ENCODE data around the gene PTK6.

The PTK6 gene

GRCh38 chr20:63493563-63494020, 43.6 kb downstream of the PTK6 start:
- no peaks in the 10 kb centered on the region for H3K9me3 ChIP-seq (ENCODE audit: low read depth, low read length)
- H3K9ac ChIP-seq (ENCODE audit: insufficient read length): no peak overlapping the region
- DNase-seq (ENCODE audit: low read depth, low spot score): no peak

GRCh38 chr20:63492982-63493381, 44.2 kb downstream of the PTK6 start:
- H3K27ac ChIP-seq: no peak overlapping the region
- H3K9me3 ChIP-seq (ENCODE audit: low read depth, low read length): no peaks in the 10 kb centered on the region
- DNase-seq (ENCODE audit: low read depth, low spot score): no peak
- H3K4me3 ChIP-seq: no peak overlapping the region
- TF ChIP-seq POLR2AphosphoS5 (IDR thresholded peaks at IDR 0.05; ENCODE audit: borderline replicate concordance, low read depth, low read length): no peak
- TF ChIP-seq EZH2 (IDR thresholded peaks at IDR 0.05): no peak
- TF ChIP-seq FOXP2 (optimal IDR thresholded peaks at IDR 0.05; ENCODE audit: control extremely low read depth, extremely low read length, insufficient read depth): no peak
- no peaks in the 10 kb centered on the region for H3K36me3 ChIP-seq (ENCODE audit: insufficient read depth, low read length)
- no peak overlapping the region for H3K9ac ChIP-seq (ENCODE audit: insufficient read length)

More at GRCh38 chr20:63493563-63494020, 43.6 kb downstream of the PTK6 start:
- Histone ChIP-seq H3K4me3 (no peak overlapping the region), H3K27ac (no peak overlapping the region), H3K36me3 (ENCODE audit: insufficient read depth, low read length) (no peaks in the 10 kb centered on the region)
- TF ChIP-seq EZH2 (IDR thresholded peaks at IDR 0.05): no peak
- no peak for TF ChIP-seq POLR2AphosphoS5 (IDR thresholded peaks at IDR 0.05; ENCODE audit: borderline replicate concordance, low read depth, low read length)
- no peak for TF ChIP-seq FOXP2 (optimal IDR thresholded peaks at IDR 0.05; ENCODE audit: control extremely low read depth, extremely low read length, insufficient read depth)

GRCh38 chr20:63492518-63492917, 44.7 kb downstream of the PTK6 start:
- Histone ChIP-seq H3K4me3 (no peak overlapping the region), H3K9me3 (ENCODE audit: low read depth, low read length) (no peaks in the 10 kb centered on the region), H3K36me3 (ENCODE audit: insufficient read depth, low read length) (no peaks in the 10 kb centered on the region), H3K9ac (ENCODE audit: insufficient read length) (no peak overlapping the region), H3K27ac (no peak overlapping the region)
- no peak for TF ChIP-seq POLR2AphosphoS5 (IDR thresholded peaks at IDR 0.05; ENCODE audit: borderline replicate concordance, low read depth, low read length)
- no peak for TF ChIP-seq EZH2 (IDR thresholded peaks at IDR 0.05)
- TF ChIP-seq FOXP2 (optimal IDR thresholded peaks at IDR 0.05; ENCODE audit: control extremely low read depth, extremely low read length, insufficient read depth): no peak
- DNase-seq (ENCODE audit: low read depth, low spot score): no peak

DNA sequence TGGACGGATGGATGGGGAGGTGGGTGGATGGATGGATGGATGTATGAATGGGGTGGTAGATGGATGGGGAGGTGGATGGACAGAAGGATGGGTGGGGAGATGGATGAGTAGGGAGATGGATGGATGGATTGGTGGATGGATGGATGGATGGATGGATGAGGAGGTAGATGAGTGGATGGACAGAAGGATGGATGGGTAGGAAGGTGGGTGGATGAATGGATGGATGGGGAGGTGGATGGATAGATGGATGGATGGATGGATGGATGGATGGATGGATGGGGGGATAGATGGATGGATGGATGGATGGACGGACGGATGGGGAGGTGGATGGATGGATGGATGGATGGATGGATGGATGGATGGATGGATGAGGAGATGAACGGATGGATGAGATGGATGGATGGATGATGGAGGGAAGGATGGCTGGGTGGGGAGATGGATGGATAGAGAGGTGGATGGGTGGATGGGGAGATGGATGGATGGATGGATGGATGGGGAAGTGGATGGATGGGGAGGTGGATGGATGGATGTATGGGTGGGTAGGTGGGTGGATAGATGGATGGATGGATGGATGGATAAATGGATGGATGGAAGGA, 45.4 kb downstream of the PTK6 start:
- TF ChIP-seq FOXP2 (optimal IDR thresholded peaks at IDR 0.05; ENCODE audit: control extremely low read depth, extremely low read length, insufficient read depth) (no peak), POLR2AphosphoS5 (IDR thresholded peaks at IDR 0.05; ENCODE audit: borderline replicate concordance, low read depth, low read length) (no peak), EZH2 (IDR thresholded peaks at IDR 0.05) (no peak)
- no peaks in the 10 kb centered on the region for H3K9me3 ChIP-seq (ENCODE audit: low read depth, low read length)
- no peak for DNase-seq (ENCODE audit: low read depth, low spot score)
- no peak overlapping the region for H3K27ac ChIP-seq
- no peaks in the 10 kb centered on the region for H3K36me3 ChIP-seq (ENCODE audit: insufficient read depth, low read length)
- H3K4me3 ChIP-seq: no peak overlapping the region
- no peak overlapping the region for H3K9ac ChIP-seq (ENCODE audit: insufficient read length)

GRCh38 chr20:63491078-63491477, 46.1 kb downstream of the PTK6 start:
- H3K27ac ChIP-seq: no peak overlapping the region
- H3K9ac ChIP-seq (ENCODE audit: insufficient read length): no peak overlapping the region
- no peak overlapping the region for H3K4me3 ChIP-seq
- no peak for TF ChIP-seq POLR2AphosphoS5 (IDR thresholded peaks at IDR 0.05; ENCODE audit: borderline replicate concordance, low read depth, low read length)
- no peak for TF ChIP-seq FOXP2 (optimal IDR thresholded peaks at IDR 0.05; ENCODE audit: control extremely low read depth, extremely low read length, insufficient read depth)
- no peaks in the 10 kb centered on the region for H3K36me3 ChIP-seq (ENCODE audit: insufficient read depth, low read length)
- no peaks in the 10 kb centered on the region for H3K9me3 ChIP-seq (ENCODE audit: low read depth, low read length)
- DNase-seq (ENCODE audit: low read depth, low spot score): no peak

DNA sequence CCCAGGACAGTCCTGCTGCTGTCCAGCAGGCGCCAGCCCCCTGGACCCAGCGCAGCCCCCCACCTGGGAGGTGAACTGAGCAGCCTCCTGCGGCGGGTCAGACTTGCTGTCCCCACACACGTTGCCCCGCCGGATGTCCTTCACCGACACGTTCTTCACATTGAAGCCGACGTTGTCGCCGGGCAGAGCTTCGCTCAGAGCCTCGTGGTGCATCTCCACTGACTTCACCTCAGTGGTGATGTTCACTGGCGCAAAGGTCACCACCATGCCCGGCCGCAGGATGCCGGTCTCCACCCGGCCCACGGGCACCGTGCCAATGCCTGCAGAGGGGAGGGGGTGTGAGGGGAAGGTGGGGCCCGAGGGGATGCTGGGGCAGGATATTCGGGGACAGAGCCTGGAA, 46.8 kb downstream of the PTK6 start:
- no peak for DNase-seq (ENCODE audit: low read depth, low spot score)
- Histone ChIP-seq H3K36me3 (ENCODE audit: insufficient read depth, low read length) (no peaks in the 10 kb centered on the region), H3K4me3 (no peak overlapping the region), H3K9ac (ENCODE audit: insufficient read length) (no peak overlapping the region), H3K9me3 (ENCODE audit: low read depth, low read length) (no peaks in the 10 kb centered on the region), H3K27ac (no peak overlapping the region)
- TF ChIP-seq EZH2 (IDR thresholded peaks at IDR 0.05) (no peak), POLR2AphosphoS5 (IDR thresholded peaks at IDR 0.05; ENCODE audit: borderline replicate concordance, low read depth, low read length) (no peak), FOXP2 (optimal IDR thresholded peaks at IDR 0.05; ENCODE audit: control extremely low read depth, extremely low read length, insufficient read depth) (no peak)

DNA sequence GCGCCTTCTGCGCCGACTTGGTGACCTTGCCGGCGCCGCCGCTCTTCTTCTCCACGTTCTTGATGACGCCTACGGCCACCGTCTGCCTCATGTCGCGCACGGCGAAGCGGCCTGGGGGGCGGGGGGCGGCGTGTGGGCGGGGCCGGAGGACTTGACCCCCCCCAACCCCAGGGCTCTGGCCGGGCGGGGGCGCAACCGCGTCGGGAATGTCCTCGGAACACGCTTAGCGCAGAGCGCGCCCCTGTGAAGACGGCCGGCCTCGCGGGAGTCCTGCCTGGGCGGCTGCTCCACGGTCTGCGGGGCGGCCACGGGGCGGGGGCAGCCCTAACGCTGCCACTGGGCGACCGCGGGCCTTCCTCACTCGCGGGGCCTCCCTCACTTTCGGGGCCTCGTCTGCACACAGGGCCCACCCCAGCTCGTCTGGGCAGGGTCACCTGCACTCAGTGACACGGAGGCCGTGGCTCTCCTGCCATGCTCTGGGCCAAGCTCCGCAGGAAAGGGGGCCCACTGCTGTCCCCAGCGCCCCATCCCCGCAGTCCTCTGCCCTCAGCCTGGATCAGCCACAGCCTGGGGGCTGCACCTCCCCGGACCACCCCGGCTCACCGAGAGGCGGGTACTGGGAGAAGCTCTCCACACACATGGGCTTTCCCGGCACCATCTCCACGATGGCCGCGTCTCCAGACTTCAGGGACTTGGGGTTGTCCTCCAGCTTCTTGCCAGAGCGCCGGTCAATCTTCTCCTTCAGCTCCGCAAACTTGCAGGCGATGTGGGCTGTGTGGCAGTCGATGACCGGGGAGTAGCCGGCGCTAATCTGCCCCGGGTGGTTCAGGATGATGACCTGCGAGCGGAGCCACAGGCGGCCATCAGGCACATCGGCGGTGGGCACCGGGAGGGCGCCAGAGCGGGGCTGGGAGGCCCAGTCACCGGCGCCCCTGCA, 48.6 kb downstream of the PTK6 start:
- Histone ChIP-seq H3K4me3 (no peak overlapping the region), H3K36me3 (ENCODE audit: insufficient read depth, low read length) (no peaks in the 10 kb centered on the region), H3K9ac (ENCODE audit: insufficient read length) (no peak overlapping the region), H3K27ac (no peak overlapping the region), H3K9me3 (ENCODE audit: low read depth, low read length) (no peaks in the 10 kb centered on the region)
- DNase-seq (ENCODE audit: low read depth, low spot score): no peak
- no peak for TF ChIP-seq FOXP2 (optimal IDR thresholded peaks at IDR 0.05; ENCODE audit: control extremely low read depth, extremely low read length, insufficient read depth)
- TF ChIP-seq EZH2 (IDR thresholded peaks at IDR 0.05): no peak
- TF ChIP-seq POLR2AphosphoS5 (IDR thresholded peaks at IDR 0.05; ENCODE audit: borderline replicate concordance, low read depth, low read length): no peak

- no peak for DNase-seq (ENCODE audit: low read depth, low spot score)
- TF ChIP-seq FOXP2 (optimal IDR thresholded peaks at IDR 0.05; ENCODE audit: control extremely low read depth, extremely low read length, insufficient read depth) (no peak), POLR2AphosphoS5 (IDR thresholded peaks at IDR 0.05; ENCODE audit: borderline replicate concordance, low read depth, low read length) (no peak), EZH2 (IDR thresholded peaks at IDR 0.05) (no peak)
- Histone ChIP-seq H3K9ac (ENCODE audit: insufficient read length) (no peak overlapping the region), H3K27ac (no peak overlapping the region), H3K36me3 (ENCODE audit: insufficient read depth, low read length) (no peaks in the 10 kb centered on the region), H3K4me3 (no peak overlapping the region), H3K9me3 (ENCODE audit: low read depth, low read length) (no peaks in the 10 kb centered on the region)
Measured at GRCh38 chr20:63487781-63488241, 49.4 kb downstream of the PTK6 start.
